HS-5 (cell line): ENCODE measurements around the gene SERPINB11.
"Not testable (repeated sequence)": the region's sequence is repeated elsewhere in the genome, so short reads cannot be mapped to it uniquely, and the experiment has no call there.

Experiments
- DNase-seq: peaks from one replicate; pipeline ENCODE4 v3.0.0-alpha.2; 2012; ENCODE audit warnings: low read depth

The SERPINB11 gene

DNA sequence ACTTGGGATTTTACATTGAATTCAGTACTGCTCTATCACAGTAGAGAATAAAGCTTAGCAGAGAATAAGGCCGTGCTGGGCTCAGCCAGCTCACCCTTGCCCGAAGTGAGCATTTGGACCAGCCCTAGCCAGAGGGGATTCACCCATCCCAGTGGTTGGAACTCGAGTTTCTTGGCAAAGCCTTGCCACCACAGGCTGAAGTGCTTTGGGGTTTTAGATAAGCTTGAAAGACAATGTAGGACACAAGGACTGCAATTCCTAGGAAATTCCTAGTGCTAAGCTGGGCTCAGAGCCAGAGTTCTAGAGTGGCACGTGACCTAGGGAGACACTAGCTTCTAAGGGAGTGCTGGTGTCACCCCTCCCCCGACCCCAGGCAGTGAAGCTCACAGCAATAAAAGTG is 28.0 kb downstream of the SERPINB11 start:
- no peak for DNase-seq

DNA sequence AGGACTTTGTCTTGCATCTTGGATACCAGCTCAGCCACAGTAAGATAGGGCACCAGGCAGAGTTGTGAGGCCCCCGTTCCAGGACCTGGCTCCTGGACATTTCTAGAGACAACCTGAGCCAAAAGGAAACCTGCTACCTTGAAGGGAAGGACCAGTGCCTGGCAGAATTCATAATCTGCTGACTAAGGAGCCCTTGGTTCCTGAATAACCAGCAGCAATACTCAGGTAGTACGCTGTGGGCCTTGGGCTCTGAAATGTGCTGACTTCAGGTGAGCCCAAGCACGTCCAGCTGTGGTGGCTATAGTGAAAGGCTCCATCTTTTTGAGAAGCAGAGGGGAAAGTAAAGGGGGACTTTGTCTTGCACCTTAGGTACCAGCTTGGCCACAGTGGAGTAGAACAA is 28.5 kb downstream of the SERPINB11 start:
- no peak for DNase-seq

DNA sequence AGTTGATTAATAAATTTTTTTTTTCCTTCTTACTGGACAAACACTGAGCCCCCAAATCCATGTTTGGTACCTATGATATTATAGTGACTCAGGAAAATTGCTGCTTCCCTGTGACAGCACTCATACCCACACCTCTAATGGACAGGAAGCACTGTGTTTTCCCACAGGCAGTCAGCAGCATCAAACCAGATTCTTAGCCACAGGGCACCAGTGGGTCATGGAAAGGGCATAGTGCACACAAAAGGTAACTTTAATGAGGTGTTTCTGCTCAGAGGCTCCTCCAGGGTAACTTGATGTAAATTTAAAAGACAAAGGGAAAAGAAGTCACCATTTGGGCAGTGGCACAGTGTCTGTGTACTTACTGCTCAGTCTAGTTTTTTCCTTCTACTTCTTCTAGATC is 34.1 kb downstream of the SERPINB11 start:
- no peak for DNase-seq

DNA sequence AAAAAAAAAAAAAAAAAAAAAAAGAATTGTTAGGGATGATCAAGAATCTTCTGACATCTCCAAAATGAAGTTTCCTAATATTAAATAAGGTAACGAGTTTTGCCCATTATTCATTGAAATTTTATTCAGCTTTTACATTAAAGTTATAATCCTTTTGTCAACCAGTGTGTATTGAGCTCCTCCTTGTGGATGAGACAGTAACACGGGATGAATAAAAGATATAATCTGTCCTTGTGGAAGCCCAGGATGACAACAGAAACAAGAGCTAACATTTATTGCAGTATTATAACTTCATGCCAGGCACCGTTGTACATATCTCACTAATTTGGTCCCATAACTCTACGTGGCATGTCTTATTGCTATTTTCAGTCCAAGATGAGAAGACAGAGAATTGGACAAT is 39.0 kb downstream of the SERPINB11 start:
- DNase-seq = no peak

DNA sequence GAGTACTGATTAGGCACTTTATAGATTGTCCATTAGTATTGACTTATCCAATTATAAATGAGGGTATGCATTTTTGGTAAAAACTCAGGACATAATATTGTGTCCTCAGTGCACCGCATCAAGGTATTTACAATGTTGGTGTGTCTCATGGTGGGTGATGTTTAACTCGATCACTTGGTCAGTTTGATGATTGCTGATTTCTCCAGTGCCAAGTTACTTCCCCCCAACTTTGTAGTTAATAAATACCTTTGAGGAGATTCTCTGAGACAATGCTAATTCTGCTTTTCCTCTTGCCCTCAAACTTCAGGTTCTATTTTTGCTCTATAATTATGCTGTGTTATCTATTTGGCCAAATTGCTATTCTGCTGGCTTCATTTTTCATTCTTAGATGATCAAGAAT is 44.2 kb downstream of the SERPINB11 start:
- no peak for DNase-seq

DNA sequence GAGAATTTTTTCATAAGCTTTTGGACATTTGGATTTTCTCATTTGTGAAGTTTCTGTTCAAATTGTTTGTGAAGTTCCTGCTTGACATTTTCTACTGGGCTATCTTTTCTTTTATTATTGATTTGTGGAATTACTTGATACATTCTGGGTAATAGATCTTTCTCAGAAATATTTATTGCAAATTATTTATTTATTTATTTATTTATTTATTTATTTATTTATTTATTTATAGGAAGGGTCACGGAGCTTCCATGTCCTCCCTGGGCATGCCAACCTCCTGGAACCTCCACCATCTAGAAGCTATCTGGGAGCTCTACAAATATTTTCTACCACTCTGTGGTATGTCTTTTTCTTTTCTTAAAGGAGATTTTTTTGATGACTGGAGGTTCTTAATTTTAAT is 46.7 kb downstream of the SERPINB11 start:
- DNase-seq = no peak

DNA sequence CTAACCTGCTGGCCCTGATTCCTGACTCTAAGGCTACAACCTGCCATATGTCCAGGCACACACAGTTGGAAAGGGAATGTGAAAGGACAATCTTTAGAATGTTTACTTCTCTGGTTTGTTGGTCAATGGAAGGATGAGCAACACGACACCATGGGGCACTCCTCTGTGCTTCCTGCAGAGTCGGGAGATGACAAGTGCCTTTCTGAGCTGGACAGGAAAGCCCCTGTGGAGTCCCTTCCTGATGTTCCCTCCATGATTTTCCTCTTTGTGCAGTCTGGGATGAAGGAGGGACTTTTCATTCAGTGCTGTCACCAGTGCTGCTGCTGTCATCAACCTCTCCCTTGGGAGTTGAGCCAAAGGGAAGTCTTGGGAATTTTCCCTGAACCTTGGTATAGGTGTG is 49.9 kb downstream of the SERPINB11 start:
- no peak for DNase-seq

DNA sequence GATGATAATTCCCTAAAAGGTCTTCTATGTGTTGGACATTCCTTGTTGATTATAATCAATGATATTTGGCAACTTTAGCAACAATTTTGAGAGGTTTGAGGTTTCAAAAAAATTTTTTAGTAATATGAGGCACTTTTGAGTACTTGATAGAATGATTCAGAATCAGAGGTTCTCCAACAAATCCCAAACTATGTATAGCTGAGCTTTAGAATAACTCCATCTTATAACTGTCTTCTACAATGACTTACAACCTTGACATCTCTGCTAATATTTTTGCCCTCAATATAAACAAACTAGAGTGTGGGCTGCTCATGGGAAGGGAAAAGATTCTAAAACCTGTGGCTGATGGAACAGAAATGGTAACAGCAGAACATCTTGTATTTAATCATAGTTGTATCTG is 50.9 kb downstream of the SERPINB11 start:
- DNase-seq = no peak

DNA sequence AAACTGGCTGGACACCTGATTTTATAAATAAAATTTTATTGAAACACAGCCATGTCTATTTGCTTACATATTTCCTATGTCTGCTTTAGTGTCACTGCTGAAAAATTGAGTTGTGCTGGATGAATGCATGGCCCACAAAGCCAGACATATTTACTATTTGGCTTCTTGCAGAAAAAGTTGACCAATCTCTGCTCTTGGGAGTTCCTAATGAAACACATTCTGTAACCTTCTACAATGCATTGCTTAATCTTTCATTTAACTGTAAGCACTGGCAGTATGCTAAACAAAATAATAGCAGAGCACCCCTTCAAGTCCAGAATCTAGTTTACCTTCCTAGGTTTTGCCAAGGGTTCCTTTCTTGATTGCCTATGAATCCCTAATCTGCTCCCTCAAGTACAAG is 54.8 kb downstream of the SERPINB11 start:
- no peak for DNase-seq

DNA sequence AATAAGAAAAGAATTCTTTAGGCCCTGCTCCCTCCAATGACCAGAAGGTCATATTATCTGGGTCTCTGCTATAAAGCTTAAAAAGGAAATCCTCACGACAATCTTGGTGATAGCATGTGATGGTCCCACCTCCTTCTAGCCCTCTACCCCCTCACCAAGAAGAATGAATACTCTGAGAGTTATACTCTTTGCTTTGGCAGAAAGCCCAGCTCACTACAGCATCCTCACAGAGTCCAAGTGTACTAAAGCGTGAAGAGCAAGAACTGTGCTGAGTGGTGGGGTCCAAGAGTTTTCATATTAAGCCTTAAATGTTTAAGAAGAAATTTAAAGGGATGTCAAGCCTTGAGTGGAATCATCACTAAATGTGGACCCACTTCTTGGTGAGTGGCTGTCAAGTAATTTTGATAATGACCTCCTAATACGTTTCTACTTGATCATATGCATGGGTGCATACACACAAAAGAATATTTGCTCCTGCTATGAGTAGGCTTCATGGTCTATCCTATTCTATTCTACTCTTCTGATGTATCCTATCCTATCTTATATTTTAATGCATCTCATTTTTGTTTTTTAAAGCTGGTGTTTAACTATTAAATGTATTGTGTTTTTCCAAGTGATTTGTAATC is 56.0 kb downstream of the SERPINB11 start:
- no peak for DNase-seq

DNA sequence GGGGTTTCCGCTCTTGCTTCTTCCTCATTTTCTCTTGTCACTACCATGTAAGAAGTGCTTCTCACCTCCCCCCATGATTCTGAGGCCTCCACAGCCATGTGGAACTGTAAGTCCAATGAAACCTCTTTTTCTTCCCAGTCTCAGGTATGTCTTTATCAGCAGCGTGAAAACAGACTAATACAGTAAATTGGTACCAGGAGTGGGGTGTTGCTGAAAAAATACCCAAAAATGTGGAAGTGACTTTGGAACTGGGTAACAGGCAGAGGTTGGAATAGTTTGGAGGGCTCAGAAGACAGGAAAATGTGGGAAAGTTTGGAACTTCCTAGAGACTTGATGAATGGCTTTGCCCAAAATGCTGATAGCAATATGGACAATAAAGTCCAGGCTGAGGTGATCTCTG is 57.0 kb downstream of the SERPINB11 start:
- DNase-seq = not testable (repeated sequence)

DNA sequence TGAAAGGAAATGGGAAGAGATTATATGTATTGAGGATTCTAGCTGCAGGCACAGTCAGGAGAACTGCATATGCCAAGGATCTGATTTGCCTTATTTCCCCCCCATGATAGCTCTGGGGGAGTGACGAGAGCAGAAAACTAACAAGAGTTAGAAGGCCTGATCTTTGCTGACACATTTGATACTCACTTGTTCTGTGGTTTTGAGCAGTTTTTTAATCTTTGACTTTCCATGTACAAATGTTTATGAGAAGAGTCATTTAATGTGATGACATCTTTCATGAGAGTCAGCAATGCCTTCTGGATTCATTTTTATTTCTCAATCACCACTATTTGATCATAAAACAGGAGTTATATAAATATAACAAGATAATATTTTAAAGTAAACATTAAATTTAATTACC is 59.8 kb downstream of the SERPINB11 start:
- peak; percentile 77 for DNase-seq

DNA sequence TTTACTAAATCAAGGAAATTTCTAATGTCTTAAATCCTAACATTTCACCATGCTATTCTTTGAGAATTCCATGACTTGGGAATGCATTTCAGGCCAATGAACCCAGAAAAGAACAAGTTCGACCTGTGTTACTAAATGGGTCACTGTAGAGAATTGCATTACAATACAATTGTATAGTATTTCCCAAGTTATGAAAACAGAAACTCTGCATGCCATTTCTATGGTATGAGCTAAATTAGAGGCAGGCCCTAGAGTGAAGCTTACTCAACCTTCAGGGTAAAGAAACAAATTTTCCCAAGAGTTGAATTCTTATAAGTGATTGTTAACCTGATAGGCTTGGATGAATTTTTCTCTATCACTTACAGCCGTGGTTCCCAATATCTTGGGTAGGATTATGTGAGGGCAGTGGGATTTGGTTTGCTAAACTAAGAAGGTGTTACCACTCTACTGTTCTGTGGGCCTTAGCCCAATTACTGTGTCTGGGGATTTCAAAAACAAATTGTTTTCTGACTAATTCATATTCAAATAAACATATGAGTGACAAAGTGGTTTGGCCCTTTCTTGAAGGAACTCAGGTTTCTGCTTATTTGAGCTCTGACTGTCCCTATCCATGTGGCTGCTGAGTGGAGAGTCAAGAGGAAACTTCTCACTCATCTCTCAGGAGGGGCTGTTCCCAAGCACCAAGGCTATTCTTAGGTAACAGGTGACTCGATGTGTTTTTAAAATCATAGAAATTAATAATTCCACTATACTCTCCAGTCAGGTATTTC is 61.3 kb downstream of the SERPINB11 start:
- DNase-seq = no peak

DNA sequence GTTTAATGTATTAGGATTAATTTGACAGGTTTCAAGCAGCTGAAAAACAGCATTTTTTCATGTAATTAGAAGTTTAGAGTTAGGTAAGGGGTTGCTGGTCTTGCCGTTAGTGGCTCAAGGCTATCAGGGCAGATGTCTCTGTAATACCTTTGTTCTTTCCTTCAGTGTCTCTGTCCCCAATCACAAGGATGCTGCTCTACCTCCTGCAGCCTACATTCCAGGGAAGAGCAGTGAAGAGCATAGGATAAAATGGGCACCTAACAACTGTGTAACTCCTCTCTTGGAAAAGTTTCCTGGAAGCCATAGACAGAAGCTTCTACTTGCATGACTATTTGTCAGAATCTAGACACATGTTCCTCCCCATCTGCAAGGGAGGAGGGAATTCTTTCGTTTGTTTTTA is 63.1 kb downstream of the SERPINB11 start:
- DNase-seq = no peak
